Ecto neural progenitor cell (in vitro differentiated cells): ENCODE measurements around the gene BMP15.

Experiments
- DNase-seq: peaks from one replicate; pipeline ENCODE4 v3.0.0-alpha.2; 2018; ENCODE audit warnings: low spot score

The BMP15 gene

GRCh38 chrX:50910685-50911176 is at the start of gene BMP15:
Gene BMP15 (plus strand): TSS chrX:50910735. CDS start chrX:50910784, 49 bp downstream.
- DNase-seq = no peak

GRCh38 chrX:50863471-50863870 is 47.1 kb upstream of the BMP15 start:
- DNase-seq = no peak

DNA sequence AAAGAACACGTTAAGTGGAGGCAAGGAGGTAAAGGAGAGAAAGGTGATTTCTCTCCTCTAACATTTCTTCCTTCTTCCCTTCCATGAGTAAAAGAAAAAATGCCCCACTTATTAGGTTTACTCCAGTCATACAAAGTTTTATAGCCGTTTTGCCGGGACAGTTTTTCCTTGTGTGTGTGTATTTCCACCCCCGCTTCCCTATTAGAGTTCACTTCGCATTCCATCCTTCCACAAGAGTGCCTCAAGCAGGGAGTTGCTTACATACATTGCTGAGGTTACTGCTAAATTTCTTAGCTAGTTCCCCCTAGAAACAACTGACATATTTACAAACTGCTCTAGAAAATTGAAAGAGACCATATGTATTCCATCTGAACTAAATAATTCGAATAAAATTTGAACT is 45.2 kb upstream of the BMP15 start:
- no peak for DNase-seq

DNA sequence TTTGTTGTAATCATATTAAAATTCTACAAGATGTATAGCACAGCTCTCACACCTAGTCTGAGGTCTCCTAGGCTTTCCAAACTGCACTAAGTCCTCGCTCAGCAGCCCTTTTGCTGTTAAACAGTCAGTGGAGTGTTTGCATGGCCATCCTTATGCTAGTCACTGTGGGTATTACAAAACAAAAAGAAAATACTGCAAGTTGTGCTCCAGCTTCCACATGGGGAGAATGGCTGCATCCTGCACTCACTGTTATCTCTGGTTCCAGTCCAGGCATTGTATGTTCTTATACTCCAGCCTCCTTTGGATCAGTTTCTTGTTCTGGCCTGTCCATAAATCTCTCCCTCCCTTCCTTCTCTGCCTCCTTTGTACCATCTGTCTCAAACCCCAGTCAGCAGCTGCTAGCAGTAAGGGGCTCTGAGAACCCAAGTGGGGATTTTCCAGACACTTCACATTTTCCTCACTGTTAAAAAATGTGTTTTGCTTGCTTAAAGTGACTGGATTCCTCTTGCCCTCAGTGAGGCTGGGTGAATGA is 38.5 kb upstream of the BMP15 start:
- DNase-seq = no peak

- DNase-seq = no peak
These were observed 35.7 kb upstream of the BMP15 start for GRCh38 chrX:50874876-50875275.

- no peak for DNase-seq
These were observed 34.0 kb upstream of the BMP15 start for GRCh38 chrX:50876551-50876950.

DNA sequence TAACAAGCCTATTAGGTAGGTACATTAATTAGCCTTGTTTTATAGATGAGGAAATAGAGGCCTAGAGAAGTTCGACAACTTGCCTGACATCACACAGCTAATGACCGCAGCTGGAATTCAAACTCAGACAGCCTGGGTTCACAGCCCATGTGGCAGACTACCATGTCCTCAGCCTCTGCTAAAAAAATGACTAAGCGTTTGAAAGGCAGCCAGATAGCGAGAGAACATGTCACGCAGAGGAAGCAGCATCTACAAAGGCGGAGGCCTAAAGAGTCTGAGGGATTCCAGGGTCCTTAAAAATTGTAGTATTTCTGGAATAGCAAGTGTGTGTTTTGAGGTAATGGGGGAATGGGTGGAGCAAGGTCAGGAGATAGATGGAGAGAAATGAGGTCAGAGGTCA is 33.2 kb upstream of the BMP15 start:
- no peak for DNase-seq

GRCh38 chrX:50881028-50881427 is 29.5 kb upstream of the BMP15 start:
- no peak for DNase-seq

- DNase-seq = no peak
These were observed 21.7 kb upstream of the BMP15 start for GRCh38 chrX:50888884-50889283.

- DNase-seq = no peak
These were observed 21.0 kb upstream of the BMP15 start for GRCh38 chrX:50889582-50889981.

- DNase-seq = no peak
These were observed 17.5 kb upstream of the BMP15 start for GRCh38 chrX:50893047-50893446.

DNA sequence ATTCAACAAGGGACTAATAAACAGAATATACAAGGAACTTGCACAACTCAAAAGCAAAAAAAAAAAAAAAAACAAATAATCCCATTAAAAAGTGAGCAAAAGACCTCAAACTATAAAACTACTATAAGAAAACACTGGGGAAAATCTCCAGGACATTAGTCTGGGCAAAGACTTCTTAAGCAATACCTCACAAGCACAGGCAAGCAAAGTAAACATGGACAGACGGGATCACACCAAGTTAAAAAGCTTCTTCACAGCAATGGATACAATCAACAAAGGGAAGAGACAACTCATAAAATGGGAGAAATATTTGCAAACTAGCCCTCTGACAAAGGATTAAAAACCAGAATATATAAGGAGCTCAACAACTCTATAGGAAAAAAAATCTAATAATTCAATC is 17.1 kb upstream of the BMP15 start:
- DNase-seq = no peak

- no peak for DNase-seq
These were observed 5.2 kb upstream of the BMP15 start for GRCh38 chrX:50905334-50905733.

GRCh38 chrX:50913520-50913919 is 3.0 kb downstream of the BMP15 start:
- DNase-seq = no peak

GRCh38 chrX:50920132-50920531 is 9.6 kb downstream of the BMP15 start:
- DNase-seq = no peak

GRCh38 chrX:50927127-50927526 is 16.6 kb downstream of the BMP15 start:
- no peak for DNase-seq

DNA sequence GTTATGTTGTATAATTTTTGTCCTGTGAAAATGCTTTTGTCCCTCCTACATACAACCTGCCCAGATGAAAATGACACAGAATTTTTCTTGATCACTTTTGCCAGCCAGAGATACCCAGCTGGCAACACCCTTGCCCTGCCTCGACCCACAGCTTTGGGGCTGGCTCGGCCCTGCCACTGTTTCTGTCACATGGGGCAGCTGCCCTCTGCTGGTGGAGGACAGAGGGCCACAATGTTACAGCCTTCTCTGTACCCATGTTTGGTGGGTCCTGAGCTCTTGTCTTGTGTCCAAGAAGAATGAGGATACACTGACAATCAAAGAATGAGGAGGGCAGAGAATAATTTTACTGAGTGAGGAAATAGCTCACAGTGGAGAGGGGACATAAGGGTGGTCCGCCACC is 31.1 kb downstream of the BMP15 start:
- peak; percentile 47 for DNase-seq

DNA sequence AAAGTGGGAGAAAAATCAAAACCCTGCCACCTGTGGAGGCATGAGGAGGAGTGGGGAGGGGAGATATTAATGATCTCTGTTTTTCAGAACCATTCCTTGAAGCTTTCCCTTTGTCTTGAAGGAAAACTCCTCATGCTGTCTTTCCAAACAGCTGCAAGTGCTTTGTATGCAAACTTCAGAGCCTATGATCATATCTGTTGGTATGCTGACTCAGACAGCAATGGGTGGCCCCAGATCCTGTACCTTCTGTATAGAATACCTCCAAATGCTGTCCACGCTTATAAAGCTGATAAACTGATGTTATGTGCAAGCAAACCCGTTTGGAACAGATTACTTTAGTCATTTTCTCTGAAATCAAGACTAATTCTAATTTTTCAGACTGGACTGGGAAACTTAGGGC is 31.9 kb downstream of the BMP15 start:
- DNase-seq = no peak

DNA sequence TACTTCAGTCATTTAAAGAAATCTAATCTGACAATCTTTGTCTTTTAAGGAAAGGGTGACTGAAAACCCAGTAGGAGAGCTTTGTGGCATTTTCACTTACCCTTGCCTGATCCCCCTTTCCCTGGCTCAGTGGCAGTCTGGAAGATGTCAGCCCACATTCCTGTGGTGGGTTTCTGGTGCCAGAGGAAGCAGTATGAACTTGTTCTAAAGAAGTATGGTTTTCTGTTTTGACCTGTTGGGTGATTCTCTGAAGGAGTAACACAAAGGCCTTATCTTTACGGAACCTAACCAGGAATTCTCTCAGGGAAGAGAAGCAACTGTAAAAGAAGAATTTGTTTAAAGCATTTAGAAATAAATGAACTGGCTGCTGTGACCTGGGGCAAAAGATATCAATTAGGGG is 41.9 kb downstream of the BMP15 start:
- no peak for DNase-seq

DNA sequence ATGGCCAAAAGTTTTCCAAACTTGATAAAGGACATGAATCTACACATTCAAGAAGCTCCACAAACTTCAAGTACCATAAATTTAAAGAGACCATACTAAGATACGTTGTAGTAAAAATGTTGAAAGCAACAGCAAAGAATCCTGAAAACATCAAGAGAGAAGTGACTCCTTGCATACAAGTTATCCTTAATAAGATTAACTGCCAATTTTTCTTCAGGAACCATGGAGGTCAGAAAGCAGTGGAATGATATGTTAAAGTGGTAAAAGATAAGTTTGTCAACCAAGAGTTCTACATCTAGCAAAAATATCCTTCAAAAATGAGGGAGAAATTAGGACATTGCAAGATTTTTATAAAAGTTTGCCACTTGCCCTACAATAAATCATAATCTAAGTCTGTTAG is 43.3 kb downstream of the BMP15 start:
- DNase-seq = no peak

- DNase-seq = no peak
These were observed 51.6 kb downstream of the BMP15 start for GRCh38 chrX:50962156-50962555.

GRCh38 chrX:50963842-50964241 is 53.3 kb downstream of the BMP15 start:
- no peak for DNase-seq
